ENCODE measurements around the gene CDC42EP1.
"Not testable (repeated sequence)": the region's sequence is repeated elsewhere in the genome, so short reads cannot be mapped to it uniquely, and the experiment has no call there.

CDC42EP1 gene

GRCh38 chr22:37559901-37560607 is at the start of gene CDC42EP1:
TSS of gene CDC42EP1 (plus strand) at chr22:37560480. CDS start at chr22:37566350, 5,870 bp downstream.
- no peak for DNase-seq

- DNase-seq, result no peak
Measured at GRCh38 chr22:37511395-37512104, 48.7 kb upstream of the CDC42EP1 start.

- no peak for DNase-seq
Measured at GRCh38 chr22:37514526-37515051, 45.7 kb upstream of the CDC42EP1 start.

GRCh38 chr22:37515901-37516300 is 44.4 kb upstream of the CDC42EP1 start:
- DNase-seq, result no peak

- no peak for DNase-seq
Measured at GRCh38 chr22:37516456-37516855, 43.8 kb upstream of the CDC42EP1 start.

- no peak for DNase-seq
Measured at GRCh38 chr22:37517826-37518450, 42.3 kb upstream of the CDC42EP1 start.

GRCh38 chr22:37518509-37519267 is 41.6 kb upstream of the CDC42EP1 start:
- no peak for DNase-seq

- DNase-seq, result no peak
Measured at GRCh38 chr22:37519268-37520195, 40.7 kb upstream of the CDC42EP1 start, which contains the start of gene CARD10. TSS of gene CARD10 (minus strand) at chr22:37519415. CDS start at chr22:37519200, 215 bp downstream.

- DNase-seq, result no peak
Measured at GRCh38 chr22:37520776-37521191, 39.5 kb upstream of the CDC42EP1 start.

GRCh38 chr22:37521236-37521739 is 39.0 kb upstream of the CDC42EP1 start:
- no peak for DNase-seq

- DNase-seq, result no peak
Measured at GRCh38 chr22:37522482-37522881, 37.8 kb upstream of the CDC42EP1 start.

GRCh38 chr22:37525073-37525745 is 35.1 kb upstream of the CDC42EP1 start:
- DNase-seq, result no peak

- no peak for DNase-seq
Measured at GRCh38 chr22:37525746-37526350, 34.4 kb upstream of the CDC42EP1 start.

- no peak for DNase-seq
Measured at GRCh38 chr22:37526376-37526775, 33.9 kb upstream of the CDC42EP1 start.

GRCh38 chr22:37527081-37527752 is 33.1 kb upstream of the CDC42EP1 start:
- not testable (repeated sequence) for DNase-seq

- DNase-seq, result not testable (repeated sequence)
Measured at GRCh38 chr22:37527952-37528351, 32.3 kb upstream of the CDC42EP1 start.

GRCh38 chr22:37529652-37530345 is 30.5 kb upstream of the CDC42EP1 start:
- DNase-seq, result no peak

GRCh38 chr22:37533995-37534394 is 26.3 kb upstream of the CDC42EP1 start:
- DNase-seq, result peak; percentile 30

- no peak for DNase-seq
Measured at GRCh38 chr22:37534445-37534844, 25.8 kb upstream of the CDC42EP1 start.

Measured in CD4-positive, alpha-beta T cell treated with Interleukin-4 for 4 hours (primary cell).